Panc1 (cell line): ENCODE results near the gene UACA. TPM values are rescaled to one million over a fixed set of nuclear protein-coding genes. Genes with fewer than 3 reads are reported as not detected.

ENCODE experiments used
- ATAC-seq: fragments of 200-7000 bp; cut with Tn5 transposase; 2 replicates; pipeline ENCODE4 v1.9.1; 2020; ENCODE audit warnings: mild to moderate bottlenecking, moderate library complexity
- BruUV-seq: library from RNA; stranded (reverse); fragments of 400-500 nt; replicated peaks from 2 replicates; lab custom pipeline; 2021; lab: Mats Ljungman, UMichigan
- CTCF ChIA-PET: fragments of 300-600 bp; sonication (Branson Sonifier 250); formaldehyde crosslinking; loops from one replicate; lab custom pipeline; 2022; ENCODE audit warnings: antibody characterized with exemption; lab: Charles Lee
- POLR2A ChIA-PET: fragments of 300-600 bp; sonication (Branson Sonifier 250); formaldehyde crosslinking; loops from one replicate; lab custom pipeline; 2022; ENCODE audit warnings: antibody characterized with exemption; lab: Charles Lee
- DNase-seq: peaks from one replicate; pipeline ENCODE4 v3.0.0-alpha.2; 2010; ENCODE audit warnings: low read depth, low spot score
- H3K27ac ChIP-seq: 2 replicates; pipeline ENCODE4 v1.5.1; 2011; ENCODE audit warnings: mild to moderate bottlenecking, low read length, inconsistent platforms
- H3K27me3 ChIP-seq: fragments of 200-500 bp; sonication (Bioruptor generic); 2 replicates; pipeline ENCODE4 v1.6.0; 2014; ENCODE audit warnings: low read length, inconsistent platforms; ENCODE audit not compliant: control insufficient read depth, insufficient read depth
- H3K36me3 ChIP-seq: fragments of 200-500 bp; sonication (Bioruptor generic); 2 replicates; pipeline ENCODE4 v1.5.1; 2014; ENCODE audit warnings: inconsistent platforms, mild to moderate bottlenecking, low read length, moderate library complexity; ENCODE audit not compliant: control insufficient read depth, insufficient read depth
- H3K4me1 ChIP-seq: 2 replicates; pipeline ENCODE4 v1.5.1; 2011; ENCODE audit warnings: inconsistent platforms, mild to moderate bottlenecking, low read length, moderate library complexity; ENCODE audit not compliant: control insufficient read depth, insufficient read depth
- H3K4me3 ChIP-seq, 2 experiments: 2 replicates each; pipeline ENCODE4 v1.5.1; 2011 to 2012; ENCODE audit warnings: low read depth in 2 of 2, low read length in 2 of 2, mild to moderate bottlenecking in 2 of 2, inconsistent platforms in 1 of 2, moderate library complexity in 1 of 2
- H3K9me3 ChIP-seq: fragments of 200-500 bp; sonication (Bioruptor generic); 2 replicates; pipeline ENCODE4 v1.5.1; 2014; ENCODE audit warnings: low read depth, mild to moderate bottlenecking, inconsistent platforms, low read length, moderate library complexity; ENCODE audit not compliant: control insufficient read depth, insufficient read depth
- CTCF ChIP-seq: fragments of 450-650 bp; IDR thresholded peaks from 2 replicates; pipeline ENCODE4 v1.5.1; 2017; ENCODE audit warnings: mild to moderate bottlenecking
- POLR2AphosphoS5 ChIP-seq: IDR thresholded peaks from 2 replicates; pipeline ENCODE4 v1.6.1; 2012; ENCODE audit warnings: mild to moderate bottlenecking, low read depth, low read length, moderate library complexity
- REST ChIP-seq, 2 experiments: IDR thresholded peaks; 2 replicates each; pipeline ENCODE4 v1.6.1; 2011 to 2012; ENCODE audit warnings: low read depth in 2 of 2, control low read depth in 1 of 2, low read length in 1 of 2, mild to moderate bottlenecking in 1 of 2, moderate library complexity in 1 of 2; ENCODE audit not compliant: insufficient read depth in 1 of 2
- SIN3A ChIP-seq: IDR thresholded peaks from 2 replicates; pipeline ENCODE4 v1.6.1; 2012; ENCODE audit warnings: low read depth, mild to moderate bottlenecking, low read length, moderate library complexity, borderline replicate concordance; ENCODE audit not compliant: insufficient read depth
- TCF7L2 ChIP-seq: IDR thresholded peaks from 2 replicates; pipeline ENCODE4 v1.6.1; 2011; ENCODE audit warnings: mild to moderate bottlenecking, low read depth, low read length, inconsistent platforms
- in situ Hi-C: cut with HindIII; loops from 2 replicates; pipeline ENCODE4 v1.10.0; 2016; ENCODE audit warnings: low sequenced_read_pairs, low pct_unique_long_range_greater_than_20kb
- intact Hi-C: fragments of 100-400 bp; cut with micrococcal nuclease; formaldehyde crosslinking; loops from one replicate; pipeline ENCODE4 v1.10.0; 2022; ENCODE audit not compliant: unreplicated experiment
- total RNA-seq: library from RNA; stranded (reverse); gene quantifications from one replicate; pipeline ENCODE4 v1.2.1, GENCODE V29; 2021; ENCODE audit not compliant: unreplicated experiment

The UACA gene
- total RNA-seq, 1 experiment from 2014 or later: 303 TPM

GRCh38 chr15:70604666-70605315, 158.6 kb downstream of the UACA start:
- no peak for DNase-seq
- H3K4me1 ChIP-seq: peaks cover 13% of the 10 kb centered on the region
- TF ChIP-seq POLR2AphosphoS5 (no peak), REST (IDR thresholded peaks at IDR 0.05; ENCODE audit: insufficient read depth in 1 of 2, low read depth in 2 of 2, low read length in 1 of 2) (no peak), SIN3A (no peak), TCF7L2 (no peak), CTCF (no peak)
- H3K36me3 ChIP-seq: no peaks in the 10 kb centered on the region
- POLR2A ChIA-PET: no interaction called here
- in situ Hi-C loops: no loop called here
- H3K27ac ChIP-seq: no peak overlapping the region
- intact Hi-C loops: no loop called here
- H3K9me3 ChIP-seq: no peaks in the 10 kb centered on the region
- no peak overlapping the region for H3K4me3 ChIP-seq
- CTCF ChIA-PET: no interaction called here
- no TSS peak for BruUV-seq
- no peak for ATAC-seq
- no peaks in the 10 kb centered on the region for H3K27me3 ChIP-seq

Other genes with a start within 250 kb of the UACA start
- 66.3 TPM for gene LARP6, start 90.6 kb upstream of the UACA start, total RNA-seq
- 6.7 TPM for gene THAP10, start 128.9 kb upstream of the UACA start, total RNA-seq
- gene LRRC49, start 129.3 kb upstream of the UACA start, total RNA-seq: 8.3 TPM